Measurements from ENCODE around the gene LPIN1. TPM values are rescaled to one million over a fixed set of nuclear protein-coding genes. Genes with fewer than 3 reads are reported as not detected.

Gene LPIN1
- total and polyA plus RNA-seq, 2 of the 13 experiments (the other 11 are each of a cell fraction or from before 2014, with no cell fraction given) = 9.7 to 19.4 TPM

- TF ChIP-seq ZNF687 (CRISPR knock-in tag; IDR thresholded peaks at IDR 0.05) = peak; percentile 78
- no peak for TF ChIP-seq ETS1 (CRISPR knock-in tag; IDR thresholded peaks at IDR 0.05)
- TF ChIP-seq NFATC3 (CRISPR knock-in tag; IDR thresholded peaks at IDR 0.05) = no peak
- 0 out of 2 replicates have a peak, but pooled peaks have one; percentile 44 for TF ChIP-seq ZNF318 (CRISPR knock-in tag; IDR thresholded peaks at IDR 0.05)
- TF ChIP-seq HOXA3 (CRISPR knock-in tag; IDR thresholded peaks at IDR 0.05) = no peak
- TF ChIP-seq NFE2L1 (CRISPR knock-in tag; IDR thresholded peaks at IDR 0.05; ENCODE audit: borderline replicate concordance) = no peak
- TF ChIP-seq CSRNP2 (CRISPR knock-in tag; conservative IDR thresholded peaks at IDR 0.05; ENCODE audit: low read depth) = no peak
- TF ChIP-seq ZNF792 (CRISPR knock-in tag; IDR thresholded peaks at IDR 0.05) = no peak
- TF ChIP-seq GPBP1L1 (CRISPR knock-in tag; IDR thresholded peaks at IDR 0.05) = no peak
- no peak for TF ChIP-seq MYNN (CRISPR knock-in tag; IDR thresholded peaks at IDR 0.05; ENCODE audit: low read depth)
- TF ChIP-seq TBX3 (IDR thresholded peaks at IDR 0.05; ENCODE audit: borderline replicate concordance) = no peak
These were observed 91.7 kb downstream of the LPIN1 start (continued) for GRCh38 chr2:11837875-11838734.
